MM.1S (cell line): ENCODE data around the gene DTYMK.

ENCODE experiments used
- CTCF ChIP-seq: fragments of 300-600 bp; sonication (generic); IDR thresholded peaks from 2 replicates; pipeline ENCODE4 v1.5.1; 2016; ENCODE audit warnings: antibody characterized with exemption, low read length, mixed read lengths
- EZH2 ChIP-seq: fragments of 300-600 bp; sonication (generic); optimal IDR thresholded peaks from 2 replicates; pipeline ENCODE3; 2017; ENCODE audit warnings: low read depth, mild to moderate bottlenecking, antibody characterized with exemption, low read length, mixed read lengths

DNA sequence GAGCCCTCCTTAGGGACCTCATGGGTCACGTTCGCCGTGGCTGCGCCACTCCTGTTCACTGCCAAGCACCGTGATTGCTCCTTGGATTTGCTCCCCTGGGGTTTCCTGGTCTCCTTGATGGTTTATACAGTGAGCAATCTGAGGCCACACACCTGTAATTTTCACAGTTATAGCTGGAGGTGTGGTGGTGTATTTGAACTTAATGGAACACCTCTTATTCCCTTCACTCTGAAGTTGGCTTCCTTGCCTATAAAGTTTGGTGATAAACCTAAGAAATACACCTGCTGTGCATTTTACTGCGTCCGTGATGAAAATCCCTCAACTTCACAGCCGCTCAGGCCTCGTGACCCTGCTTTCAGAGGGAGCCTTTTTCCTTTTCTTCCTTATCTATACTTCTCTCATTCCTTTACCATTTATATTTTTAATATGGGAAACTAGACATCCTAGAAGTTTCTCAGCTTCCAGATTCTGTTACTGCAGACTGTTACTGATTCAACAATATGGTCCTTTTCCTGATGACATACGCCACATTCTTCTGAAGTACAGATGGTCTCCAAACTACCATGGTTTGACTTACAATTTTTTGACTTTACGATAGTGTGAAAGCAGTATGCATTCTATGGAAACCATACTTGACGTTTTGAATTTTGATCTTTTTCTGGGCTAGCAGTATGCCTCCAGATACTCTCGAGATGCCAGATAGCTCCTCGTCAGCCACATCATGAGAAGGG lies 40.5 kb downstream of the DTYMK start:
- TF ChIP-seq CTCF (no peak), EZH2 (no peak)
